Measurements from ENCODE around the gene AK2.
A peak's percentile ranks its signal among the peaks of the same experiment; 100 is the strongest.

AK2 gene

DNA sequence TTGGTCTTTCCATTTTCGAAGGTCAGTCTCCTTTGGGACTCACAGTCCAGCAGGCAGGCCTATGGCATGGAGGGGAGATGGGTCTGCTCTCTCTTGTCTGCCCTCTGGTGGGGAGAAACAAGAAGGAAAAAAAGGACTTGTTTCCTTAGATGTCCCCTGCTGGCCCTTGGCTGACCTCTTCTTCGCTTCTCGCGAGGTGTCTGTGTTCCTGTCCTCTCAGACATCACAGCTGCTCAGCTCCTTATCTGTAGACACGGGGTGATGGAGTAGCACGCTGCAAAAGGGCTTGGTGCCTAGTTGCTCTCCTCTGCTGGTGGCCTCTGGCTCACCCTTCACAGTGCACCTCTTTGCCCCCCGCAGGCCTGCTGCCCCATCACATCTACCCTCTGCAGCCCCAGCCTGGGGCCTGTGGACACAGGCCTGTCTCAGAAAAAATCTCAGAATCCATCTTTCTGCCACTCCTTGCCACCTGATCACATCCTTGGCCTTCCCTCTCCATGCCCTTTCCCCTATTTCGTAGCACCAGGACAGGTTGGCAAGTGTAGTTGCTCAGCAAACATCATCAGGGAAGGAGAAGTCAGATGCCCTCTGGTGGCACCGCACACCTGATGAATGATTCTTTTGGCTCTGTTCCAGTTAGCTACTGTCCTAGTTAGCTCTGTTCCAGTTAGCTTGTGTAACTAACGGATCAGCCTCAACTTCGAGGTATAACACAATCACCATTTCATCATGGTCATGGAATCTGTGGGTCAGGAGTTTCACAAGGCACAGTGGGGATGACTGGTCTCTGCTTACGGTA is 18.7 kb upstream of the AK2 start:
- Histone ChIP-seq H3K27me3 (ENCODE audit: insufficient read depth, poor library complexity, severe bottlenecking) (no peaks in the 10 kb centered on the region), H3K4me3 (replicated peaks; ENCODE audit: insufficient read depth, low read length) (no peak overlapping the region), H3K27ac (replicated peaks) (peak overlapping the region; percentile 22; the same call in 1 of the 2 replicates)
- no peak for TF ChIP-seq REST (IDR thresholded peaks at IDR 0.05; ENCODE audit: insufficient replicate concordance, low read depth)
- TF ChIP-seq CTCF (IDR thresholded peaks at IDR 0.05; ENCODE audit: insufficient read depth, low read length), result peak; percentile 52
- TF ChIP-seq POLR2AphosphoS5 (IDR thresholded peaks at IDR 0.05; ENCODE audit: low read depth), result peak; percentile 69
- DNase-seq (ENCODE audit: low read depth in 1 of 2, low spot score in 1 of 2), result peak; percentile 79 to 96

DNA sequence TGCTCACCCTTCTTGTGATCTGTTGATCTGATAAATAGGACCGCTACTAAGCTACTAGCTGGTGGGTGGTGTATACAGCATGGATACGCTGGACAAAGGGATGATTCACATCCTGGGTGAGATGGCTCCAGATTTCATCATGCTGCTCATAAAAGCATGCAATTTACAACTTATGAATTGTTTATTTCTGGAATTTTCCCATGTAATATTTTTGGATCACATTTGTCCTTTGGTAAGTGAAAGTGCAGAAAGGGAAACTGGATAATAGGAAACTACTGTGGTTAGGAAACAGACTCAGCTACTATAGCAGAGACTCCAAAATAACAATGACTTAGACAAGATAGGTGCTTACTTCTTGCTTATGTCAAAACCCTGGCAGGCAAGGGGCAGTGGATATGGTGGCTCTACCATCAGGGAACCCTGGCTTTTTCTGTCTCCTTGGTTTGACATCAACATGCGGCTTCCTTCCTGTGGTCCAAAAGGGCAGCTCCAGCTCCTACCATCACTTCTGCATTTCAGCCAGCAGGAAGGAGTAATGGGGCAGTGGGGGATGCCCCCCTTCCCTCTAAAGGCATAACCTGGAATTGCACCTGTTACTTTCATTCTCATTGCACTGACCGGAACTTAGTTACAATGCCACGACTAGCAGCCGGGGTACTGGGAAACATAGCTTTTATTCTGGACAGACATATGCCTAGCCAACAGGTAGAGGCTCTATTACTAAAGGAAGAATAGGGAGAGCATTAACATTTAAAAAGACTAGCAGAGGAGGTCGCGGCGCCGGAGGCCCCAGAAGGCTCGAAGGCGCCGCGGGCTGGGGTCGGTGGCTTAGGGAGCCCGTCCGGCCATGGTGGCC is 13.8 kb upstream of the AK2 start:
- Histone ChIP-seq H3K27me3 (ENCODE audit: insufficient read depth, poor library complexity, severe bottlenecking) (no peaks in the 10 kb centered on the region), H3K27ac (replicated peaks) (no peak overlapping the region), H3K4me3 (replicated peaks; ENCODE audit: insufficient read depth, low read length) (no peak overlapping the region)
- DNase-seq (ENCODE audit: low read depth in 1 of 2, low spot score in 1 of 2), result peak in 1 of 2 experiments; percentile 54
- TF ChIP-seq POLR2AphosphoS5 (IDR thresholded peaks at IDR 0.05; ENCODE audit: low read depth) (no peak), SPI1 (IDR thresholded peaks at IDR 0.05; ENCODE audit: borderline replicate concordance, low read depth) (peak; percentile 66; the same call in 1 of the 2 replicates)

- DNase-seq (ENCODE audit: low read depth in 1 of 2, low spot score in 1 of 2), result peak in 1 of 2 experiments; percentile 54
- Histone ChIP-seq H3K4me3 (replicated peaks; ENCODE audit: insufficient read depth, low read length) (no peak overlapping the region), H3K27me3 (ENCODE audit: insufficient read depth, poor library complexity, severe bottlenecking) (no peaks in the 10 kb centered on the region), H3K27ac (replicated peaks) (0 out of 2 replicates have a peak overlapping the region, but pooled peaks have one; percentile 13)
- TF ChIP-seq GABPA (IDR thresholded peaks at IDR 0.05; ENCODE audit: low read depth) (no peak), SPI1 (IDR thresholded peaks at IDR 0.05; ENCODE audit: borderline replicate concordance, low read depth) (peak; percentile 25; the same call in 1 of the 2 replicates)
These were observed 12.7 kb upstream of the AK2 start for GRCh38 chr1:33049371-33049770.

- no peak for DNase-seq (ENCODE audit: low read depth in 1 of 2, low spot score in 1 of 2)
- no peak overlapping the region for H3K27ac ChIP-seq (replicated peaks)
- TF ChIP-seq SPI1 (IDR thresholded peaks at IDR 0.05; ENCODE audit: borderline replicate concordance, low read depth) (no peak), POLR2AphosphoS5 (IDR thresholded peaks at IDR 0.05; ENCODE audit: low read depth) (no peak), GABPA (IDR thresholded peaks at IDR 0.05; ENCODE audit: low read depth) (no peak), REST (IDR thresholded peaks at IDR 0.05; ENCODE audit: insufficient replicate concordance, low read depth) (no peak), CTCF (IDR thresholded peaks at IDR 0.05; ENCODE audit: insufficient read depth, low read length) (no peak)
- H3K4me3 ChIP-seq (replicated peaks; ENCODE audit: insufficient read depth, low read length), result no peak overlapping the region
- no peaks in the 10 kb centered on the region for H3K27me3 ChIP-seq (ENCODE audit: insufficient read depth, poor library complexity, severe bottlenecking)
These were observed 11.7 kb upstream of the AK2 start for GRCh38 chr1:33048426-33048825.

All from HL-60 (cell line).